ENCODE measurements around the gene GPC4.
"Not testable (repeated sequence)": the region's sequence is repeated elsewhere in the genome, so short reads cannot be mapped to it uniquely, and the experiment has no call there.

The GPC4 gene

GRCh38 chrX:133365871-133366611 lies 49.2 kb downstream of the GPC4 start:
- DNase-seq, result no peak

GRCh38 chrX:133364865-133365264 lies 50.4 kb downstream of the GPC4 start:
- no peak for DNase-seq

- no peak for DNase-seq
Observed at GRCh38 chrX:133364196-133364595, 51.1 kb downstream of the GPC4 start.

GRCh38 chrX:133362538-133362937 lies 52.8 kb downstream of the GPC4 start:
- DNase-seq, result no peak

- DNase-seq, result peak in 1 of 4 experiments; percentile 17
Observed at GRCh38 chrX:133359466-133359865, 55.8 kb downstream of the GPC4 start.

- DNase-seq, result no peak
Observed at GRCh38 chrX:133353233-133353632, 62.1 kb downstream of the GPC4 start.

GRCh38 chrX:133350751-133351150 lies 64.5 kb downstream of the GPC4 start:
- DNase-seq, result peak in 3 of 4 experiments; percentile 18 to 44 (median 24)

- DNase-seq, result peak in 1 of 4 experiments; percentile 13
Observed at GRCh38 chrX:133346026-133346425, 69.3 kb downstream of the GPC4 start.

- no peak for DNase-seq
Observed at GRCh38 chrX:133339566-133339965, 75.7 kb downstream of the GPC4 start.

GRCh38 chrX:133337250-133337649 lies 78.0 kb downstream of the GPC4 start:
- DNase-seq, result no peak

GRCh38 chrX:133335027-133335426 lies 80.3 kb downstream of the GPC4 start:
- peak; percentile 12 to 51 (median 34) for DNase-seq

GRCh38 chrX:133333154-133333750 lies 82.0 kb downstream of the GPC4 start:
- no peak for DNase-seq

- DNase-seq, result no peak
Observed at GRCh38 chrX:133332737-133333136, 82.6 kb downstream of the GPC4 start.

- DNase-seq, result no peak
Observed at GRCh38 chrX:133330956-133331355, 84.3 kb downstream of the GPC4 start.

- no peak for DNase-seq
Observed at GRCh38 chrX:133325422-133325821, 89.9 kb downstream of the GPC4 start.

- DNase-seq, result peak in 2 of 4 experiments; percentile 23 to 32
Observed at GRCh38 chrX:133323431-133323830, 91.9 kb downstream of the GPC4 start.

GRCh38 chrX:133322269-133322668 lies 93.0 kb downstream of the GPC4 start:
- not testable (repeated sequence) for DNase-seq

GRCh38 chrX:133321451-133321850 lies 93.8 kb downstream of the GPC4 start:
- no peak for DNase-seq

GRCh38 chrX:133314281-133314680 lies 101.0 kb downstream of the GPC4 start:
- no peak for DNase-seq

GRCh38 chrX:133308499-133308897 lies 106.8 kb downstream of the GPC4 start:
- no peak for DNase-seq

- DNase-seq, result no peak
Observed at GRCh38 chrX:133307637-133308498, 107.4 kb downstream of the GPC4 start.

- no peak for DNase-seq
Observed at GRCh38 chrX:133307094-133307493, 108.2 kb downstream of the GPC4 start.

- no peak for DNase-seq
Observed at GRCh38 chrX:133306316-133306715, 109.0 kb downstream of the GPC4 start.
